Measurements from ENCODE around the gene PRX. TPM values are rescaled to one million over a fixed set of nuclear protein-coding genes. Genes with fewer than 3 reads are reported as not detected.

Gene PRX
- total RNA-seq, 1 donor from 2014 or later, result 3.5 TPM

DNA sequence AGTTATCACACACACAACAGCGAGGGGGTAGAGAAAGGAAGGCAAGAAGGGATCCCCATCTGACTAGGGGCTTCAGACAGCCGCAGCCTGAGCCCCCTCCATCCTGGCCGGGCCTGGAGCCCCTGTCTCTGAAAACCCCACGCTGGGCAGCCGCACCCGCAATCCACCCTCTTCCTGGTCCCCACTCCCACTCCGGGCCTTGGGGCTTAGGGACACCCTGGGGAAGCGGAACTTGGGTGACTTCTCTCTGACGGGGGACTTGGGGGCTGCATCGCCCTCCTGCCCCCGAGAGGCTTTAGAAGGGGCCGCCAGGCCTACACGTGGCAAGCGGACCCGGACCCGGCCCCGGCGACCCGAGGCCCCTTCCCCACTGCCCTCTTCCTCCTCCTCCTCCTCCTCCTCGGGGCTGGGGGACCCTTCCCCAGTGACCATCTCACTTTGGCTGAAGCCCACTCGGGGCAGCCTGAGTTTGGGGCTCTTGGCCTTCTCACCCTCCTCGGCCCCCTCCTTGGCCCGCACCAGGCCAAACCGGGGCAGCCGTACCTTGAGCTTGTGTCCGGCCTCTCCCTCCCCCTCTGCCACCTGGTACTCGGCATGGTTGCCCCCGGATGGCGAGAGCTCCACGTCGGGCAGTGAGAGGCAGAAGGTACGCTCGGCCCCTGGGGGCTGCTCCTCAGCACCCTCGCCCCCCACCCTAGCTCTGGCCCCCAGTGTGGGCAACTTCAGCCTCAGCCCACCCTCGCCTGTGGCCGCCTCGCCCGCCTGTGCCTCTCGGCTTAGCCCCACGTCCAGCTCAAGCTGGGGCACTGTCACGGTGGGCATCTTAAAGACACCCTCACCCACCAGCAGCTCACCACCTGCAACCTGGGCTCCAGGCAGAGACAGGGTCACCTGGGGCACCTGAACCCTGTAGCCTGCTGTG is 19.0 kb downstream of the PRX start:
- DNase-seq (ENCODE audit: low spot score), result no peak
- intact Hi-C loops (cut with DNase I), result no loop called here

- intact Hi-C loops (cut with DNase I), result no loop called here
- DNase-seq (ENCODE audit: low spot score), result no peak
Measured at GRCh38 chr19:40392894-40393517, 20.2 kb downstream of the PRX start.

- DNase-seq (ENCODE audit: low spot score), result no peak
Measured at GRCh38 chr19:40392123-40392522, 21.1 kb downstream of the PRX start.

GRCh38 chr19:40390084-40390742 is 23.0 kb downstream of the PRX start, which contains the start of gene HIPK4:
HIPK4 (minus strand) TSS chr19:40390181; CDS start chr19:40389902, 279 bp downstream.
- intact Hi-C loops (cut with DNase I), result no loop called here
- no peak for DNase-seq (ENCODE audit: low spot score)

More at GRCh38 chr19:40392123-40392522, 21.1 kb downstream of the PRX start:
- intact Hi-C loops (cut with DNase I), result no loop called here

- intact Hi-C loops (cut with DNase I), result no loop called here
- no peak for DNase-seq (ENCODE audit: low spot score)
Measured at GRCh38 chr19:40389404-40390083, 23.6 kb downstream of the PRX start.

- DNase-seq (ENCODE audit: low spot score), result no peak
- intact Hi-C loops (cut with DNase I), result no loop called here
Measured at GRCh38 chr19:40388481-40388880, 24.7 kb downstream of the PRX start.

DNA sequence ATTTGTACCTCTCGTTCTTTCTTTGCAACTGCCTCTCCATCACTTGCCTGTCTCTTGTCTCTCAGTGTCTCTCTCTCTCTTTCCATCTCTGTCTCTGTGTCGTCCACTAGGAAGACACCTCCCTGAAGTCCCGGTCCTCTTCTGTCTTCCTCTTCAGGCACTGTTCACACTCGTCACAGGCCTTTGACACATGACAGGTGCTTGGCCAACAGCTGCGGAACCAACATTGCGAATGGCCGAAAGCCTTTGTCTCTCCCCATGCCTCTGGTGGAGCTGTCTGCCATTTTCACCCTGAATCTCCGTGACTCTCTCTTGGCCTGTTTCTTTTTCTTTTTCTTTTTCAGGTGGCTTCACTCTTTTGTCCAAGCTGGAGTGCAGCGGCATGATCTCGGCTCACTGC is 26.0 kb downstream of the PRX start:
- no peak for DNase-seq (ENCODE audit: low spot score)
- intact Hi-C loops (cut with DNase I), result no loop called here

GRCh38 chr19:40383668-40384248 is 29.4 kb downstream of the PRX start:
- no peak for DNase-seq (ENCODE audit: low spot score)
- intact Hi-C loops (cut with DNase I), result no loop called here

GRCh38 chr19:40381321-40381720 is 31.9 kb downstream of the PRX start:
- intact Hi-C loops (cut with DNase I), result no loop called here

GRCh38 chr19:40380199-40381037 is 32.8 kb downstream of the PRX start:
- DNase-seq (ENCODE audit: low spot score), result no peak
- intact Hi-C loops (cut with DNase I), result no loop called here

More at GRCh38 chr19:40381321-40381720, 31.9 kb downstream of the PRX start:
- DNase-seq (ENCODE audit: low spot score), result no peak

DNA sequence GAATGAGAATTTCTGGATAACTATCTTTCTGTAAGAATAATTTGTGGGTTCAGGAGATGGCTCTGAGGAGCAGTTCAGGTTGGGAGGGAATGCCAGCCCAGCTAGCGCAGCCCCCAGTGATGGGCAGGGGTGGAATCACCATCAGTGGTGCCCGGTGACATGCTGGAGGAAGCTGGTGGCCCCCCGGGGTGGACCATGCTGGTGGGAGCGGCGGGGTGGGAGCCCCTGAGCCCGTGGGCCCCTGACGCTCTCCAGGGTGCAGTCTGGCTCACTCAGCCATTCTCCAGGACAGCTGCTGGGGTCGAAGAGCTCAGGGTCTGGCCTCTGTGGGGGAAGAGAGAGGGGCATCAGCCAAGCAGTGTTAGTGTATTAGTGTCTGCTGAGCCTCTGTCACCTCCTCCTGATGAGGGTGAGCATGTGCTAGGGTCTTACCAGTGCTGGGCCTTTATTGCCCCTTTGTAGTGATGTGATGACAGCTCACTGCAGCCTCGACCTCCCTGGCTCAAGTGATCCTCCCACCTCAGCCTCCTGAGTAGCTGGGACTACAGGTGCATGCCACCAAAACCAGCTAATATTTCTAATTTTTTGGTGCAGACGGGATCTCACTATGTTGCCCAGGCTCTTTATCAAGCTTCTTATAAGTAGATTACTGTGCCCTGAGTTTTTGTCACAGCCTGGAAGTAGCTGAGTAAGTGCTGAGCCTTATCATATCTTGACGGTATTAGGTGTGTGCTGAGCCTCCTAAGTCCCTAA is 33.6 kb downstream of the PRX start:
- DNase-seq (ENCODE audit: low spot score), result no peak
- intact Hi-C loops (cut with DNase I), result no loop called here

- intact Hi-C loops (cut with DNase I), result no loop called here
Measured at GRCh38 chr19:40378509-40378908, 34.7 kb downstream of the PRX start.

DNA sequence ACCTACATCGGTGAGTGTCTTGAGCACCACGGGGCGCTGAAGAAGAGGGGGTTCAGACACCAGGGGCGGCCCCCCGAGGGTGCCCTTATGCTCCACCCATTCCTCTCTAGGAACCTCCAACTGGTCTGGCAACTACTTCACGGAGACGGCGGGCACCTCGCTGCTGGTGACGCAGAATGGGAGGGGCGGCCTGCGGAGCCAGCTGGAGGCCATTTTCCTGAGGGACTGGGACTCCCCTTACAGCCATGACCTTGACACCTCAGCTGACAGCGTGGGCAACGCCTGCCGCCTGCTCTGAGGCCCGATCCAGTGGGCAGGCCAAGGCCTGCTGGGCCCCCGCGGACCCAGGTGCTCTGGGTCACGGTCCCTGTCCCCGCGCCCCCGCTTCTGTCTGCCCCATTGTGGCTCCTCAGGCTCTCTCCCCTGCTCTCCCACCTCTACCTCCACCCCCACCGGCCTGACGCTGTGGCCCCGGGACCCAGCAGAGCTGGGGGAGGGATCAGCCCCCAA is 35.2 kb downstream of the PRX start:
- no peak for DNase-seq (ENCODE audit: low spot score)
- intact Hi-C loops (cut with DNase I), result no loop called here

More at GRCh38 chr19:40378509-40378908, 34.7 kb downstream of the PRX start:
- DNase-seq (ENCODE audit: low spot score), result no peak

- intact Hi-C loops (cut with DNase I), result no loop called here
- no peak for DNase-seq (ENCODE audit: low spot score)
Measured at GRCh38 chr19:40376286-40376862, 36.8 kb downstream of the PRX start.

DNA sequence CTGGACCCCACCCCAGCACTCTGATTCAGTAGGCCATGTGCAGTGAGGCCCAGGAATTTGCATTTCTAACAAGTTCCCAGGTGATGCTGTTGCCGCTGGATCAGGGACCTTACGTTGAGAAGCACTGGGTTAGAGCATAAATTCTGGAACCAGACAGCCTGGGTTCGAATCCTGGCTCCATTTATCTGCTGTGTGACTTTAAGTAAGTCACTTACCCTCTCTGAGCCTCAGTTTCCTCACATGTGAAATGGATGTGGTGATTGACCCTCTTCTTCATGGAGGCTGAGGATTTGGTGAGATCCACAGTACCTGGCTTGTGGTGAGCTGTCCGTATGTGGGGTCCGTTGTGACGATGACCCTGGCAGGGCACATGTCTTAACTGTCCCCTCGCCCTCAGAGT is 39.1 kb downstream of the PRX start:
- intact Hi-C loops (cut with DNase I), result no loop called here
- DNase-seq (ENCODE audit: low spot score), result no peak

DNA sequence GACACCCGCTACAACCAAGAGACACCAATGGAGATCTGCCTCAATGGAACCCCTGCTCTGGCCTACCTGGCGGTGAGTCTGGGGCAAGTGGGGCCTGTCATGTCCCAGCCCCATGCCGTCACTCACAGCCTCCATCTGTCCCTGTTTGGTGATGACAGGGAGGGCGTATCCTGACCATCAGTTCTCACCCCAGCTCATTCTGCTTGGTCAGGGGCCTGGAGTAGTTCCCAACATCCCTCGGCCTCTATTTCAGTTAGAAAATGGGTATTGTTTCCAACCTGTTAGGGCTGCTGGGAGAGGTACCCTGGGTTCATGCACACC is 41.4 kb downstream of the PRX start:
- DNase-seq (ENCODE audit: low spot score), result no peak
- intact Hi-C loops (cut with DNase I), result no loop called here

GRCh38 chr19:40370997-40371801 is 42.0 kb downstream of the PRX start:
- intact Hi-C loops (cut with DNase I), result no loop called here
- DNase-seq (ENCODE audit: low spot score), result no peak
